ENCODE measurements around the gene ZDHHC8. TPM values are rescaled to one million over a fixed set of nuclear protein-coding genes. Genes with fewer than 3 reads are reported as not detected.

The ZDHHC8 gene
- polyA plus RNA-seq, 1 donor (not counting 4 experiments of a cell fraction or from before 2014, with no cell fraction given): 16.0 TPM

DNA sequence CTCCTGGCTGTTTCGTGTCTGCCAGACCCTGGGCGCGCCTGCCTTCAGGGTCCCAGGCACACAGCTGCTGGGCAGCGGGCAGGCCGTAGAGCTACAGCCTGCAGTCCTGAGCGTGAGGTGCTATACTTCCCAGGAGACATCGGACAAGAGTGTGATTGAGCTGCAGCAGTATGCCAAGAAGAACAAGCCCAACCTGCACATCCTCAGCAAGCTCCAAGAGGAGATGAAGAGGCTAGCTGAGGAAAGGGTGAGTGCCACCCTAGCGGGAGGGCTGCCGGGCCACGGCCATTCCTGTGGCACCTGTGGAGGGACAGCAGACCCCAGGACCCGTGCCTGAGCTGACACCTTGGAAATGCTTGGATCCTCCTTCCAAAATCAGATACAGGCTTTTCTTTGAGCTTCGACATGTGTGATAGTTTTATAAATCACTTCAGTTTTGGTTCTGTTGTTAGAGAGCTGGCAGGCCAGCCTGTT is 22.8 kb upstream of the ZDHHC8 start:
- H3K36me3 ChIP-seq (ENCODE audit: control insufficient read depth in 2 of 2, extremely low read depth in 1 of 2, insufficient read depth in 2 of 2, low read length in 2 of 2): peaks cover 57 to 63% of the 10 kb centered on the region in 2 experiments
- no peaks in the 10 kb centered on the region for H4K20me1 ChIP-seq (ENCODE audit: control insufficient read depth, extremely low read depth, insufficient read depth, low read length)
- H3K9me3 ChIP-seq (ENCODE audit: control insufficient read depth, low read depth, low read length): no peaks in the 10 kb centered on the region
- H3K4me2 ChIP-seq (ENCODE audit: control insufficient read depth, extremely low read depth, insufficient read depth, low read depth, low read length): no peak overlapping the region
- DNase-seq (ENCODE audit: low read depth, low spot score) (no peak), FAIRE-seq (no peak)
- no peaks in the 10 kb centered on the region for H3K9me1 ChIP-seq (ENCODE audit: control insufficient read depth, extremely low read depth, insufficient read depth, low read length)
- H3K79me2 ChIP-seq (ENCODE audit: control insufficient read depth, insufficient read depth, low read length): peaks cover 18% of the 10 kb centered on the region
- no peak overlapping the region for H2AFZ ChIP-seq (ENCODE audit: control insufficient read depth, low read length)
- TF ChIP-seq, protein P1, sequence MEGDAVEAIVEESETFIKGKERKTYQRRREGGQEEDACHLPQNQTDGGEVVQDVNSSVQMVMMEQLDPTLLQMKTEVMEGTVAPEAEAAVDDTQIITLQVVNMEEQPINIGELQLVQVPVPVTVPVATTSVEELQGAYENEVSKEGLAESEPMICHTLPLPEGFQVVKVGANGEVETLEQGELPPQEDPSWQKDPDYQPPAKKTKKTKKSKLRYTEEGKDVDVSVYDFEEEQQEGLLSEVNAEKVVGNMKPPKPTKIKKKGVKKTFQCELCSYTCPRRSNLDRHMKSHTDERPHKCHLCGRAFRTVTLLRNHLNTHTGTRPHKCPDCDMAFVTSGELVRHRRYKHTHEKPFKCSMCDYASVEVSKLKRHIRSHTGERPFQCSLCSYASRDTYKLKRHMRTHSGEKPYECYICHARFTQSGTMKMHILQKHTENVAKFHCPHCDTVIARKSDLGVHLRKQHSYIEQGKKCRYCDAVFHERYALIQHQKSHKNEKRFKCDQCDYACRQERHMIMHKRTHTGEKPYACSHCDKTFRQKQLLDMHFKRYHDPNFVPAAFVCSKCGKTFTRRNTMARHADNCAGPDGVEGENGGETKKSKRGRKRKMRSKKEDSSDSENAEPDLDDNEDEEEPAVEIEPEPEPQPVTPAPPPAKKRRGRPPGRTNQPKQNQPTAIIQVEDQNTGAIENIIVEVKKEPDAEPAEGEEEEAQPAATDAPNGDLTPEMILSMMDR (optimal IDR thresholded peaks at IDR 0.05 in 1 of 3, IDR thresholded peaks at IDR 0.05 in 1 of 3, conservative IDR thresholded peaks at IDR 0.05 in 1 of 3; ENCODE audit: extremely low read depth in 1 of 3, insufficient read depth in 2 of 3, low read length in 3 of 3): no peak
- no peak for TF ChIP-seq EZH2 (IDR thresholded peaks at IDR 0.05; ENCODE audit: low read length)
- H3K9ac ChIP-seq (ENCODE audit: control insufficient read depth, extremely low read depth, insufficient read depth, low read length): no peak overlapping the region
- dilution Hi-C loops (cut with MboI; ENCODE audit: extremely low pct_ligation_motif_present, low sequenced_read_pairs): no loop called here
- H3K27ac ChIP-seq (ENCODE audit: control insufficient read depth, insufficient read depth, low read length): no peak overlapping the region
- H3K4me3 ChIP-seq (ENCODE audit: control insufficient read depth in 2 of 3, extremely low read depth in 1 of 3, insufficient read depth in 2 of 3, low read depth in 1 of 3, low read length in 3 of 3): no peak overlapping the region
- H3K27me3 ChIP-seq (ENCODE audit: control insufficient read depth, extremely low read depth, insufficient read depth, low read length): no peaks in the 10 kb centered on the region
- no peaks in the 10 kb centered on the region for H3K4me1 ChIP-seq (ENCODE audit: control insufficient read depth, extremely low read depth, insufficient read depth, low read length)

DNA sequence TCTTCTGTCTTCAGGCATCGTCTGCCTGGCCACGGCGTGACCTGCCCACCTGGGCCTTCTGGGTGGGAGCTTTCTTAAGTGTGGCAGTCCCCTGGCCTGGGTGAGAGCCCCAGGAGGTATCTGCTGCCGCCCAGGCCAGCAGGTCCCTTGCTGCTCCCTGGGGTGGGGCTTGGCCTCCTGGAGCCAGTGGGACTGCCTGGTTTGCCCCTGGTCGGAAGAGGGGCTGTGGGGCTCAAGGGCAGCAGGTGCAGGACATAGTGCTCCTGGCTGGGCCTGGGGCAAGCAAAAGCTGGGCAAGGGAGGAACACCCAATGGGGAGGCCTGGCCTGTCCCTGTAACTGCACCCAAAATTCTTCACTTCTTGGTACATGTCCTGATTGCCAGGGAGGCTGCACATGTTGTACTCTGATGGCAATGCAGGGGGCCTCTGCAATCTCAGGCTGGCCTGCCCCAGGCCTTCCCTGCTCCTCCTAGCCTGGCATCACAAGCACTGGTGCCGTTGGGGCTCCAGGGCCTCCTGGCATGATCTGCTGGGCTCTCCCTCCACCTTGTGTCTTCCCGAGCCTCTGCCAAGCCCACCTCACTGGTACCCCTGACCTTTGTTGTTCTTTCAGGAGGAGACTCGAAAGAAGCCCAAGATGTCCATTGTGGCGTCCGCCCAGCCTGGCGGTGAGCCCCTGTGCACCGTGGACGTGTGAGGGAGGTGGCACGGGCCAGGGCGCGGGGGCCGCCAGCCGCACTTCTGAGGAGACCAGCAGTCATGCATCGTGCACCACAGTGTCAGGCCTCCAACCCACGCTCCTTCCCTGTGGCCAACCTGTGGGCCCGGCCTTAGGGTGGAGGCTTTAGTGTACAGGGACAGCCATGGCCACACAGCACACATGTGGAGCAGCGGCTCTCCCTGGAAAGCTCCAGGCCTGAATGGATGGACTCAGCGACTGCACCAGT is 21.9 kb upstream of the ZDHHC8 start:
- no peaks in the 10 kb centered on the region for H3K9me3 ChIP-seq (ENCODE audit: control insufficient read depth, low read depth, low read length)
- H3K4me1 ChIP-seq (ENCODE audit: control insufficient read depth, extremely low read depth, insufficient read depth, low read length): no peaks in the 10 kb centered on the region
- no peak for DNase-seq (ENCODE audit: low read depth, low spot score)

More for the DNA sequence above, 21.9 kb upstream of the ZDHHC8 start:
- no peak overlapping the region for H2AFZ ChIP-seq (ENCODE audit: control insufficient read depth, low read length)
- no peak overlapping the region for H3K27ac ChIP-seq (ENCODE audit: control insufficient read depth, insufficient read depth, low read length)
- H3K4me2 ChIP-seq (ENCODE audit: control insufficient read depth, extremely low read depth, insufficient read depth, low read depth, low read length): no peak overlapping the region
- no peaks in the 10 kb centered on the region for H3K9me1 ChIP-seq (ENCODE audit: control insufficient read depth, extremely low read depth, insufficient read depth, low read length)
- H3K9ac ChIP-seq (ENCODE audit: control insufficient read depth, extremely low read depth, insufficient read depth, low read length): no peak overlapping the region
- no peaks in the 10 kb centered on the region for H4K20me1 ChIP-seq (ENCODE audit: control insufficient read depth, extremely low read depth, insufficient read depth, low read length)
- no peaks in the 10 kb centered on the region for H3K27me3 ChIP-seq (ENCODE audit: control insufficient read depth, extremely low read depth, insufficient read depth, low read length)
- TF ChIP-seq, protein P1 (optimal IDR thresholded peaks at IDR 0.05 in 1 of 3, IDR thresholded peaks at IDR 0.05 in 1 of 3, conservative IDR thresholded peaks at IDR 0.05 in 1 of 3; ENCODE audit: extremely low read depth in 1 of 3, insufficient read depth in 2 of 3, low read length in 3 of 3): no peak
- TF ChIP-seq EZH2 (IDR thresholded peaks at IDR 0.05; ENCODE audit: low read length): no peak
- FAIRE-seq: no peak
- dilution Hi-C loops (cut with MboI; ENCODE audit: extremely low pct_ligation_motif_present, low sequenced_read_pairs): no loop called here
- peaks cover 55 to 59% of the 10 kb centered on the region in 2 experiments for H3K36me3 ChIP-seq (ENCODE audit: control insufficient read depth in 2 of 2, extremely low read depth in 1 of 2, insufficient read depth in 2 of 2, low read length in 2 of 2)
- H3K79me2 ChIP-seq (ENCODE audit: control insufficient read depth, insufficient read depth, low read length): peaks cover 18% of the 10 kb centered on the region
- no peak overlapping the region for H3K4me3 ChIP-seq (ENCODE audit: control insufficient read depth in 2 of 3, extremely low read depth in 1 of 3, insufficient read depth in 2 of 3, low read depth in 1 of 3, low read length in 3 of 3)
